GM18951 (cell line): ENCODE results near the gene CELSR1.

Experiments
- POLR2A ChIP-seq: IDR thresholded peaks from 4 replicates; pipeline ENCODE4 v1.6.1; 2011; ENCODE audit warnings: mild to moderate bottlenecking; ENCODE audit not compliant: insufficient read length, insufficient read depth; ENCODE audit errors: extremely low read depth
- in situ Hi-C: fragments of 300-500 bp; cut with MboI; formaldehyde crosslinking; loops from one replicate; pipeline ENCODE4 v1.12.0; 2022; ENCODE audit warnings: low sequenced_read_pairs, mixed read lengths, inconsistent platforms; ENCODE audit not compliant: unreplicated experiment

Gene CELSR1

GRCh38 chr22:46467006-46467405, 70.4 kb downstream of the CELSR1 start:
- in situ Hi-C loops, result no loop called here

GRCh38 chr22:46466255-46466676, 71.2 kb downstream of the CELSR1 start:
- in situ Hi-C loops, result no loop called here
- TF ChIP-seq POLR2A, result no peak

More at GRCh38 chr22:46467006-46467405, 70.4 kb downstream of the CELSR1 start:
- no peak for TF ChIP-seq POLR2A

DNA sequence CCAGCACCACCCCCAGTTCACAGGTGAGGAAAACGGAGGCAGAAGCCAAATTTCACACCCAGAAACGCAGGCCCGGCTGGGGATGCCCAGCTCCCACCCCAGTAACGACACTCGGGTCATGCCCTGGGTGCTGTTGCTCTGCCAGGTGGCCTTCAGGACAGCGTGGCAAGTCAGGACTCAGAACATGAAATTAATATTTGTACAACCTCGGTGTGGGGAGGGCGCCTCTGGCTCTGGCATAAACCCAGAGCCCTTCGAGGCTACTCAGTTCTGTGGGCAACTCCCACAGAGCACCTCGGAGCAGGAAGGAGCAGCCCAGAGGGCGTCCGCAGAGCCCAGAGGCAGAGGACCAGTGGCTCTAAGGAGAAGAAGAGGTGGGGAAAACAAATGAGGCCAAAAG, 71.6 kb downstream of the CELSR1 start:
- in situ Hi-C loops, result no loop called here
- TF ChIP-seq POLR2A, result no peak

DNA sequence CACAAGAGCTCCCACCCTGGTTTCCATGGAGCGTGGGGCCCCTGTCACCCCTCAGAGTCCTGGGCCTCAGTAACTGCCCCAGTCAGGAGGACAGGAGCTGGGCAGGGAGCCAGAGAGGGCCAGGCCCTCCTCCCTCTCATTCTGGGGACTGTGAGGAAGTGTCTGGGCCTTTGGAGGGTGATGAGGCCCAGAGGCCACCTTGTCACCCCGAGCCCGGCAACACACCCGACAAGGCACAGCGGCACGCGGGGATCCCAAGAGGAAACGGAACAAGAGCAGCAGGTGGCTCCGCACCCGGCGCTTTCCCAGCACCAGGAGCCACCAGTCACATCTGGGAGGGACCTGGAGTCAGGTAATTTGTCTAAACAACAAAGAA, 72.1 kb downstream of the CELSR1 start:
- in situ Hi-C loops, result no loop called here
- TF ChIP-seq POLR2A, result no peak

GRCh38 chr22:46464701-46465344, 72.6 kb downstream of the CELSR1 start:
- no peak for TF ChIP-seq POLR2A
- in situ Hi-C loops, result no loop called here

DNA sequence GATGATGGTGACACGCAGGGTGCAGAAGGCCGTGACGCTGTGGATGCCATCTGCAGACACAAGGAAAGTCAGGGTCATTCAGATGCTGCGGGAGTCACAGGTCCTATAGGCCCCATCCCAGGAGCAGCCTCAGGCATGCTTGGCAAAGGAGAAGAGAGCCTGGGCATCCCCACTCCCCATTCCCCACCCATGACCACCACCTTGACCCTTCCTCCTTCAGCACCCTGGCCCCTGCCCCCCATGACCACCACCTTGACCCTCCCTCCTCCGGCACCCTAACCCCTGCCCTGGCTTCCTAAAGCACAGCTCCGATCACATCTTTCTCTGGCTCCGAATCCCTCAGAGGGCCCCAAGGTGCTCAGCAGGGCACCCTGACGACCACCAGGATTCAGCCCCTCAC, 73.1 kb downstream of the CELSR1 start:
- in situ Hi-C loops, result no loop called here
- no peak for TF ChIP-seq POLR2A

DNA sequence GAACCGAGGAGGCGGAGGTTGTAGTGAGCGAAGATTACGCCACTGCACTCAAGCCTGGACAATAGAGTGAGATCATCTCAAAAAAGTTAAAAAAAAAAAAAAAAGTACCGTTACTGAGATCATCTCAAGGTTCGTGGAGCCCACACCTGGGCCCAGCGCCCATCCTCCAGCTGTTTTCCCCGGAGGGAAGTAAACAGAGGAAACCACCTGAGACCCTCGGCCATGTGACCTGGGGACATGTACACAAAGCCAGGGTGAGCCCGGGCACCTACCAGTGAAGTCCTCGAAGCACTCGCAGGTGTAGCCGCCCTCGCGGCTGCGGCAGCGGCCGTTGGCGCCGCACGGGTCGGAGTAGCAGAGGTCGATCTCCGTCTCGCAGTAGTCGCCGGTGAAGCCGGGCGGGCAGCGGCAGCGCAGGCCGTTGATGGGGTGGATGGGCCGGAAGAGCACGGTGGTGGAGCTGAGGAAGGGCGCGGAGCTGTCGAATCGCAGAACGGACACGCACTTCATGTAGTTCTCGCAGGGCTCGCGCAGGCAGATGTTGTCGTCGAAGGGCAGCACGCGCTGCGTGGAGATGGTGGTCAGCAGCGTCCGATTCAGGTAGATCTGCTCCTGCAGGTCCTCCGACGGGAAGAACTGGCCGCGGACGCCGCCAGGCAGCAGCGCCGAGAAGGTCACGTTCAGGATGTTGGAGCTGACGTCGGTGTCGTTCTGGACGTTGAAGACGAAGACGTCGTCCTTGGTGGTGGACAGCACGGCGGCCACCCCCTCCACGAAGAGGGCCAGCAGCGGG, 73.8 kb downstream of the CELSR1 start:
- in situ Hi-C loops, result no loop called here
- no peak for TF ChIP-seq POLR2A

- in situ Hi-C loops, result no loop called here
- TF ChIP-seq POLR2A, result no peak
Observed at GRCh38 chr22:46462726-46463371, 74.6 kb downstream of the CELSR1 start.

DNA sequence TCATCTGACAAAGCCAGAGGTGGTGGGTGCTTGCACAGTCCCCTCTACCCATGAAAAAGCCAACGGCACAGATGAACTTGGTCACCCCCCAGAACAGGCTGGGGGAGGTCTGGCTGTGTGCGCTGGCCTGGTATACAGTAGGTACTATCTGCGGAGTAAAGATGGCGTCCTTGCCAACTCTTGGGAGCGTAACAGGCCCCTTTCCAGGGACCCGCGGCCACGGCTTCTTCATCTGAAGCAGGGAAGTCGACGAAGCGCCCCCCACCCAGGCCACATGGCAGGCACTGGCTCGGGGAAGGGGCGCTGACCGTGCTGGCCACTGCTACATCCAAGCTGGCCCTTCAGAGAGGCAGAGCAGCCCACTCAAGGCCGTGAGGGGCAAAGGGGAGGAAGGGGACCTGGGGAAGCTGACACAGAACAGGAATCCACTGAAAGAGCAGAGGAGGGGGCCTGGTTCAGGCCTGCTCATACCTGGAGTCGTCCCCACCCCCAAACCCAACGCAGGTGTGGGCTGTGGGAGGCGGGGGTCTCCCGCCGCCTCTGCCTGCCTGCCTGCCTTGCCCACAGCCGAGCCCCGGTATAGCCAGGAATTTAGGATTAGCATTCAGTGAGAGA, 75.7 kb downstream of the CELSR1 start:
- no peak for TF ChIP-seq POLR2A
- in situ Hi-C loops, result no loop called here

- no peak for TF ChIP-seq POLR2A
- in situ Hi-C loops, result no loop called here
Observed at GRCh38 chr22:46460857-46461256, 76.6 kb downstream of the CELSR1 start.

GRCh38 chr22:46459347-46460065, 77.9 kb downstream of the CELSR1 start:
- TF ChIP-seq POLR2A, result no peak
- in situ Hi-C loops, result no loop called here

- no peak for TF ChIP-seq POLR2A
- in situ Hi-C loops, result no loop called here
Observed at GRCh38 chr22:46458525-46458924, 78.9 kb downstream of the CELSR1 start.
